ENCODE results near the gene CHAC1.

Gene CHAC1

DNA sequence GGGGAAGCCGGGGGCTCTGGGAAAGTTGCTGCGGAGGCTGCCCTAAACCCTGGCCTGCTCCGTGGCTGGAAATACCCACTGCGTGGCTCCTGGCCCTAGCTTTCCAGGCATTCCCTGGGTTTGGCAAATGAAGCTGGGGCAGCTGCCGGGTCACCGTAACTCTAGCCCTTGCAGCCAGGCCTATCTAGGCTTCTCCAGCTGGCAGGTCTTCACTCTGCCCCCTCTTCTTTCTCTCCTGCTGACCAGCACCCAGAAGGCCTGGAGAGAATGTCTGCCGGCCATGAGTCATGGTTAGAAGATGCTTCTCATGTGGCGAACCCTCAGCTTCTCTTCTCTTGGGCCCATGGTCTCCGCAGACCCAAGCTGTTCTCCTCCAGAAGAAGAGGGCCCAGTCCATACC lies 29.7 kb upstream of the CHAC1 start:
- in situ Hi-C loops (cut with MboI; ENCODE audit: low sequenced_read_pairs): no loop called here

DNA sequence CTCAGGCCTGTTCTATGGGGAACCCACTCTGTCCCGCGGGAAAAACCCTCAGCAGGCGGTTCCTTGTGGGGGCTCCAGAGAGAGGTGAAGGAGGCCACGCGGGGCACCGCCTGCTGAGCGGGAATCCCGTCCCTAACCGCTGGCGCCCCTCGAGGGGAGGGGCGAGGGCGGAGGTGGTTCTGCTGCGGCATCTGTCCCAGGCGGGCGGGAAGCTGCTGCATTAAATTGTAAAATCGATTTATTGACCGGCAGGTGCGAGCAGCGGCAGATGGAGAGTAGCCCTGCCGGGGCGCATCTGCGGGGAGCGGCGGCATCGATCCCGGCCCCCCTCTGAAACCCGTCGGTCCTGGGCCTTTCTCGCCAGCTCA lies 27.8 kb upstream of the CHAC1 start:
- in situ Hi-C loops (cut with MboI; ENCODE audit: low sequenced_read_pairs): no loop called here

DNA sequence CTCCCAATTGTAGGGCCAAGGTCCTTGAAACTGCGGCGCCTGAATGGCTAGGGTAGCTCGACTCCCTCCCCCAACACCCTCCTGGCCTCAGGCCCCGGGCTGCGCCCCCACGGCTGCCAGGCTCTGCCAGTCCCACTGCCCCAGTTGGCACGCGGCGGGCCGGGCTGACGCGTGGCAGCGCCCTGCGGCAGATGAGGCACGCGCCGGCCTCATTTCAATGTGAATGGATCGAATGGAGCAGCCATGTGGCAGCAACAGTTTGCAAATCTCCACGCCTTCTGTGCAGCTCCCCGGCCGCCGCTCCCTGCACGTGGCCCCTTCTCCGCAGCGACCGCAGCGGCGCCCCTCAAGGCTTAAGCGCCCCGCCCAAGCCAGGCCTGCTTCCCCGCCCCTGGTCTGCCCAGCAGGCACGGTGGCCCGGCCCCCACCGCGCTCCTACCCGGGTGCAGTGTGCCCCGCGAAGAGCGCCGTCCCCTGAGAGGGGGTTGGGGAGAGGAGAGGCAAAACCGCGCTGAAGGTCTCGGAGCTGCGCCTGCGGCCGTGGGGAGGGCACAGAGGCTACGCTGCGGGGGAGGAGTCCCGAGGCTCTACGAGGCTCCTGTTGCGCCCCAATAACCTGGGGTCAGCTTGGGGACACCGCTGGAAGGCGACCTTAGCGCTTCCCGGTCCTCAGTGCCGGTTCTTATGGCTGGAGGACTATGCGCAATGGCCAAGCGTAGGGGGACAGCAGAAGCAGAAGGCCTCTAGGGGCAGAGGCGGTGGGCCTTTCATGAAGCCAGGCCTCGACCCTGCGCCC lies 27.2 kb upstream of the CHAC1 start:
- in situ Hi-C loops (cut with MboI; ENCODE audit: low sequenced_read_pairs): no loop called here

DNA sequence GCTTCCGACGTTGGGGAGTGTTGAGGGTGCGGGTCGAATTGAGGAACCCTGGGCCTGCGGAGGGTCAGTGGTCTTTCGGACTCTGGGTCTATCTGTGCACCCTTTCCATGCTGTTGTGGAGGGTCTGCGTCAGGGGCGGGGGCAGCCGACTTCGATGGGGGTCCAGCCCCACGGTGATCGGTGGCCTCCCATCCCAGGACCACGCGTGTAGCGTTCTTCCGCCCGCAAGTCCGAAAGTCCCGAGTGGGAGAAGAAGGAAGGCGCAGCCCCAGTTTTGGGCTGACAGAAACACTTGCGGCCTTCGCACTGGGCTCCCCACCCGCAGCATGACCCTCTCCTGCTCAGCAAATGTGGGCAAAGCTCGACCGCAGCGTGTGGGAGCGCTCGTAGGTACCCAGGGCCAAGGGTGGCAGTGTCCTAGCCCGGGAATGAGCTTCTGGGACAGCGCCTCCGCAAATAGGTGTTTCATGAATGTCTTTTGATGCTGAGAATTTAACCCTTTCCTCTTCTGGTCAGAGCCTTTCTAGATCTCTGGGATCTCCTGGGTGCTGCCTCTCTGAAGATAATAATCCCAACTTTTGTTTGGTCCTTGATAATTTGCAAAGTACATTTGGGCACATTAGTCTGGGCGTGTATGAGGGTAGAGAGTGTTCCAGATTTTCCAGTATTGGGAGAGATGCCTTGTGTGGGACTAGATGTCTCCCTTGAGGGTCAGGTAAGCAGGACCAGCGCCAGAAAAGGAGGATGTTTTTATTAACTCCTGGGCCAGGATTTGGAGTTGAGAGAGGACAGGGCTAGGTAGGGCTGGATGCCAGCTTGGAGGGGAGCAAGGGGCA lies 26.4 kb upstream of the CHAC1 start:
- in situ Hi-C loops (cut with MboI; ENCODE audit: low sequenced_read_pairs): no loop called here

DNA sequence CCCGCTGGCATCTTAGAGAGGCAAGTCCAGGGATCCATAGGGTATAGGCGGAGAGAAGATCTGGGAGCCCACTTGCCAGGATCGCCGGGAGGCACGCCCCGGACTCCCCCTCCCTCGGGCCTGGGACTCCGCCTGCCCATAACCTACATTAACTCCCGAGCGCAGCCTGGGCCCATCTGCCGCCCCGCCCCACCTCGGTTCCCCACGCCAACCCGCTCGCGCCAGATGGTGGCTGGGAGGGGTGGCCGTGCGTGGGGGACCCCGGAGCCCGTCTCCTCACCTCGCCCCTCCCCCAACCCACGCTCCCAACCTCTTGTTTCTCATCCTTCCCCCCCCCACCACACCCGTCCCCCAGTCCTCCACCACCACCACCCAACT lies 25.8 kb upstream of the CHAC1 start:
- in situ Hi-C loops (cut with MboI; ENCODE audit: low sequenced_read_pairs): no loop called here

DNA sequence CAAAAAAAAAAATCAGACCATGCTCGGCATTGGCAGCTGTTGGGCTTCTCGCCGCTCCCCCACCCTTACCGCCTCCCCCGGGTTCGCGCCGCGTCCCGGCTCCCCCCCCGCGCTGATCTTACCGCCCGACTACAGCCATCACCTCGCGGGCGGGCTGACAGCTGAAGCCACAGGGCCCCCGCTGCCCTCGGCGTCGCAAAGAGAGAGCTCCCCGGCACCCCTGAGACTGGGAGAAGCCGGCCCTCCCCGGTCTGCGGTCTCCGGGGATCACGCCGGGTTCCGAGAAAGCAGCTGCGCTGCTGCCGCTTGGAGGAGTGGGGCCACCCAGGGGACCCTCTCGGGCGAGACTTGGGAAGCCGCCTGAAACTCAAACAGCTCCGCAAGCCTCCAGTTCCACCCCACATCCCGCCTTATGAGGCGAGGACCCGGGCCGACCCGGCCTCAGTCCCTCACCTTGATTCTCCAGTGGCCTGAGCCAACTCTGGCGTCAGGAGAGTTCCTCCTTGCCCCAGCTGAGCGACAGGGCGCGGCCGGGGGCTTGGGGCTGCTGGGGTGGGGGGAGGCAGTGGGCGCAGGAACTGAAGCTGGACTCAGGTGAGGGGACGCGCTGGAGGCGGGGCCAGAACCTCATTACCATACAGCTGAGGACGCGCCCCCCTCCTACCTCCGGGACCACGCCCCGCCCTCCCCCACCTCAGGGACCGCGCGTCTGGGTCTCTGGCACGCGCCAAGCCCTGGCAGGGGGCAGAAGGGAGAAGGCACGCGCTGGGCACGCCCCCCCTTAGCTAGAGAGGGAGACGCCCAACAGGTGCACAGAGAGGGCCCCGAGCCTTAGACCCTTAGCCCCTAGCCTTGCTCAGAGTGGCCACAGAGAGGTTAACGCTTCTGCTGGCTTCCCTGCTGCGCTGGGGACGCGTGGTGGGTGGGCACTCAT lies 25.1 kb upstream of the CHAC1 start:
- in situ Hi-C loops (cut with MboI; ENCODE audit: low sequenced_read_pairs): no loop called here

DNA sequence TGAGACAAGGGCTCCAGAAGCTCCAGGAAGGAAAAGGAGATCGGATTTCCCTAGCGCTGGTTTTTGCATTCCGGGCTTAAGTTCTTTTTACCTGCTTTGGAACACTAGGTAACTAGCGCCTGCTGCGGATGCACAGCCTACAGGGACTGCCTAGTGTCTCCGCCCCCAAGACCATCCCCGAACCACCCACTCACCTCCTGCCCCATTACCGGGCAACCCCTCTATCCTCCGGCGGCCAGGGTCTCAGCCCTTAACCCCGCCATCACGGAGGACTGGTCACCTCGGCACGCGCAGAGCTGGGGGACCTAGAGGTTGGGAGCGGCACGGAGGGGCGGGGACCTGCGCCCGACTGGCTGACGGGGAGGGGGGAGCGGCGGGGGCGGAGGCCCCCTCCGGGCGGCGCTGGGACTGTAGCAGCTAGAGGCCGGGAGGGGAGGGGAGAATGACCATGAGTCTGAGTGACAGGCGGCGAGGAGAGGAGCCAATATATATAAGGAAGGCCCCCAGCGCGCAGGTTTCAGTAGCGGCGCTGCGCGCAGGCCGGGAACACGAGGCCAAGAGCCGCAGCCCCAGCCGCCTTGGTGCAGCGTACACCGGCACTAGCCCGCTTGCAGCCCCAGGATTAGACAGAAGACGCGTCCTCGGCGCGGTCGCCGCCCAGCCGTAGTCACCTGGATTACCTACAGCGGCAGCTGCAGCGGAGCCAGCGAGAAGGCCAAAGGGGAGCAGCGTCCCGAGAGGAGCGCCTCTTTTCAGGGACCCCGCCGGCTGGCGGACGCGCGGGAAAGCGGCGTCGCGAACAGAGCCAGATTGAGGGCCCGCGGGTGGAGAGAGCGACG lies 24.2 kb upstream of the CHAC1 start, which contains the start of gene DLL4:
TSS of gene DLL4 (plus strand) at position 520 of the 839 bp plus-strand sequence. CDS start 329 bp downstream, outside the sequence.
- in situ Hi-C loops (cut with MboI; ENCODE audit: low sequenced_read_pairs): no loop called here

DNA sequence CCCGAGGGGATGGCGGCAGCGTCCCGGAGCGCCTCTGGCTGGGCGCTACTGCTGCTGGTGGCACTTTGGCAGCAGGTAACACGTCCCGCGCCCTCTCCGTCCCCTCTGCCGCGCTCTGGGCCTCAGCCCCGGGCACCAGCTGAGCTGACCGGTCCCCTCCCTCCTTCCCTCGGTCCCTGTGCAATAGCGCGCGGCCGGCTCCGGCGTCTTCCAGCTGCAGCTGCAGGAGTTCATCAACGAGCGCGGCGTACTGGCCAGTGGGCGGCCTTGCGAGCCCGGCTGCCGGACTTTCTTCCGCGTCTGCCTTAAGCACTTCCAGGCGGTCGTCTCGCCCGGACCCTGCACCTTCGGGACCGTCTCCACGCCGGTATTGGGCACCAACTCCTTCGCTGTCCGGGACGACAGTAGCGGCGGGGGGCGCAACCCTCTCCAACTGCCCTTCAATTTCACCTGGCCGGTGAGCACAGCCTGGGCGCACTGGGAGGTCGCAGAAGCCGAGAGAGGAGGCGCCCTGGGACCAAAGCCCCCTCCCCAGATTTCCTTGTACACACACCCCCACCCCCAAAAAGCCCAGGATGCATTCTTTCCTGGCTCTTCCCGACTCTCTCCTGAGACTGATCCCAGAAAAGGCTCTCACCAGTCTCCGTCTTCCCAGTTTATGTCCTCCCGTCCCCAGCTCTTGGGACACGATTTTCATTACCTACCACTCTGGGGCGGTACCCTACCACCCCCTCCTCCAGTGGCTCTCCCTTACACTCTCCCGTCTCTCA lies 23.4 kb upstream of the CHAC1 start:
- in situ Hi-C loops (cut with MboI; ENCODE audit: low sequenced_read_pairs): no loop called here

DNA sequence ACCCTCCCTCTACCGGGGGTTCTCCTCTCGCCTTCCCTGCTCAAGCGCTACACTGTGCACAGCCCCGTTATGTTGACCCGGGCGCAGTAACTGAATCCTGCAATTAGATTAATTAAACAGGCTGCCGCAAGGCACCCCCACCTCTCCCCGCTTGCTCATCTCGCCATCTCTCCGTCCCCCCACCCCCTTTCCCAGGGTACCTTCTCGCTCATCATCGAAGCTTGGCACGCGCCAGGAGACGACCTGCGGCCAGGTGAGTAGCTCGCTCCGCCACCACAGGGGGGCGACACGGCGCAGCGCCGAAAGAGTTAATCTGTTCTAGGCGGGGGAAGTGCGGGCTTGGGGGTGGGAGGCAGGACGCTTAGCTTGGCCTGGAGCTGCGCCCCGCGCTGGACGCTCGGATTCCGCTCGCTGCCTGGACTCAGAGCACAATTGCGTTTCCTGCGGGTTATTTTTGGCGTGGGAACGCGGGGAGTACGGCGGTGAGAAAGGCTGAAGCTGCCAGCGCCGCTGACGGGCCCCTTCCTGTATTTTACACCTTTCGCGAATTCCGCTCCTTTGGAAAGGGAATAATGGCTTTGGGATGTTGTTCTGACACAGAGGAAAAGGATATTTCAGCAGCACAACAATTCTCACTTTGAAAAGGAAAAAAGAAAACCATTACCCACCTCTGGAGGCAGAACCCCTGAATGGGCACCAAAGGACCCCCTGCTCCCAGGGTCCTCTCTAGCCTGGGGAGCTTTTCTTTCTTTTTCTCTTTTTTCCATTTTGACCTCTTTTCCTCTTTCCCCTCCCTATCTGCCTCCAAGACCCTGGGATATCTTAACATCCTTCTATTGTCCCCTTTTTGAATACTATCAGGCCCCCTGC lies 22.6 kb upstream of the CHAC1 start:
- in situ Hi-C loops (cut with MboI; ENCODE audit: low sequenced_read_pairs): no loop called here

DNA sequence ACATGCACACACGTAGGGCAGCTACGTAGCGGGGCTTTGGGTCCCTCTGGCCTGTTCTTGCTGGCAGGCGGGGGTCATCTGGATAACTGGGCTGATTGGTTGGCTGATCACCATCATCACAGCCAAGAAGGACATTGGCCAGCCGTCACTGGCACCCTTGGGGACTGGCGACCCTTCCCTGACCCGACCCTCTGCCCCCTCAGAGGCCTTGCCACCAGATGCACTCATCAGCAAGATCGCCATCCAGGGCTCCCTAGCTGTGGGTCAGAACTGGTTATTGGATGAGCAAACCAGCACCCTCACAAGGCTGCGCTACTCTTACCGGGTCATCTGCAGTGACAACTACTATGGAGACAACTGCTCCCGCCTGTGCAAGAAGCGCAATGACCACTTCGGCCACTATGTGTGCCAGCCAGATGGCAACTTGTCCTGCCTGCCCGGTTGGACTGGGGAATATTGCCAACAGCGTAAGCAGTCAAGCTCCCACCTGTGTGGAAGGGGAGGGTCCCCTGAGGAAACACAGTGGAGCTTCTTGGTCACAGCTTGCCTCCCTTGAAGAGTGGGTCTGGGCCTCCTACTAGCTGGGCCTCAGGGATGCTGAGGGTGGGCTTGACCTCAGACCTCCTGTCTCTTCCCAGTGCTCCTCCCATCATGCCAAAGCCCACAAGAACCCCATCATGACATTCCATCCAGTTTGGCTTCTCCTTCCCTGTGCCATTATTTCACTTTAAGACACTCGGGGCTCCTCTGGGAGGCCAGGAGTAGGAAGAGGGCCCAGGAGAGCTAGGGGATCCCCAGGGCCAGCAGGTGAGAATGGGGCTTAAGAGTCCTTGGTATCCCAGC lies 21.8 kb upstream of the CHAC1 start:
- in situ Hi-C loops (cut with MboI; ENCODE audit: low sequenced_read_pairs): no loop called here

DNA sequence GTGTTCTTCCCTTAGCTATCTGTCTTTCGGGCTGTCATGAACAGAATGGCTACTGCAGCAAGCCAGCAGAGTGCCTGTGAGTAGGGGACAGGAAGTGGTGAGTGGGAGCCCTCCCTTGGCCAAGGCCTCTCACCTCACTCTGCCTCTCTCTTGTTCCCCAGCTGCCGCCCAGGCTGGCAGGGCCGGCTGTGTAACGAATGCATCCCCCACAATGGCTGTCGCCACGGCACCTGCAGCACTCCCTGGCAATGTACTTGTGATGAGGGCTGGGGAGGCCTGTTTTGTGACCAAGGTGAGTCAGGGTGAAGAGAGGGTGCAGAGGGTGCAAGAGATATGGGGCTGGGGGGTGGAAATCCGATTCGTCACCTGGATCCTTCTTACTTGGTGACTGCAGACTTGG lies 21.1 kb upstream of the CHAC1 start:
- in situ Hi-C loops (cut with MboI; ENCODE audit: low sequenced_read_pairs): no loop called here

DNA sequence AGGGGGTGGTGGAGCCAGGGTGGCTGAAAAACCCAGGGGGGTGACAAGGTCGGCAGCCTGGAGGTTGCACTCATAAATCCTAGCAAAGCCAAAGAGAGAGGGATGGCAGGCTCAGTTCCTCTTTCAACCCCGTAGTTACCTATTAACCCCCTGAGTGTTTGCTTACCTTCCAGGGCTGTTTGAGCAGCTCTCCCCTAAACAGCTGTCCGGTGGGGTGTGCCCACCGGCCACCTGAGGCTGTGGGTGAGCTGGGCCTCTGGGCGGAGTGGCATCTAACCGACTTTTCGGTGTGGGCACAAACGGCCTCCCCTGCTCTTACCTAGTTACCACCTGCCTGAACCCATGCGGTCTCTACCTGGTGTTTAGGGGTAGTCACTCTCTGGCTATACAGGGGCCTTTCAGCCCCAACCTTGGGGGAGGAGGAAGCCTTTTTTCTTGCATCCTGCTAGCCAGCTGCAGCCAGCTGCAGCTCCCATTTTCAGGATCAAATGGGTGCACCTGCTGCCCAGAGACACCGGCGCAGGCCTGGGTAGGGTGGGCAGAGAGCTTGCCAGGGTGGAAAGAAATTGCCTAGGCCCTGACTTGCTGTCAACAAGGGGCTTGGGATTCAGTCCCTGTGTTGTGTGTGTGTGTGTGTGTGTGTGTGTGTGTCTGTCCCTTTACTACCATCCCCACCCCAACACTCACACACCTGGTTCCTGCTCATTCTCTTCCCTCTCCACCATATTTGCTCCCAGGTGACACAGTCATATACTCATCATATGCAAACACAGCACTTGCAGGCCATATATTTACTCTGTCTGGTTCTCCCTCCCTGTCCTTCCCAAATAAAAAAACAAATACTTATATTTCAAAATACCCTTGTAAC lies 20.4 kb upstream of the CHAC1 start:
- in situ Hi-C loops (cut with MboI; ENCODE audit: low sequenced_read_pairs): no loop called here

DNA sequence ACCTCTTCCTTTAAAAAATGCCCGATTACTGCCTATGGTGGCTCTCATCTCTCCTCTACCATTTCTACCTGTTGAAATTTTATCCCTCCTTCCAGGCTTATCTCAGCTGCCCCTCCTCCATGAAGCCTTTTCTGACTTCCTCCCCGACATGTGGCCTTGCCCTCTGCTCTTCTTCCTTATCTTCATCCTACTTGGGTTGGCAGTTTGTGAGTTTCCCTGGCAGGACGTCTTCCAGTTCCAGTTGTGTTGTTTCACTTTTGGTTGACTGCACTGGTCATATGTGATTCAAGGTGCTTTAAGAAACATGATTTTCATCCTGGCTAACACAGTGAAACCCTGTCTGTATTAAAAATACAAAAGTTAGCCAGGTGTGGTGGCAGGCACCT lies 19.8 kb upstream of the CHAC1 start:
- in situ Hi-C loops (cut with MboI; ENCODE audit: low sequenced_read_pairs): no loop called here

DNA sequence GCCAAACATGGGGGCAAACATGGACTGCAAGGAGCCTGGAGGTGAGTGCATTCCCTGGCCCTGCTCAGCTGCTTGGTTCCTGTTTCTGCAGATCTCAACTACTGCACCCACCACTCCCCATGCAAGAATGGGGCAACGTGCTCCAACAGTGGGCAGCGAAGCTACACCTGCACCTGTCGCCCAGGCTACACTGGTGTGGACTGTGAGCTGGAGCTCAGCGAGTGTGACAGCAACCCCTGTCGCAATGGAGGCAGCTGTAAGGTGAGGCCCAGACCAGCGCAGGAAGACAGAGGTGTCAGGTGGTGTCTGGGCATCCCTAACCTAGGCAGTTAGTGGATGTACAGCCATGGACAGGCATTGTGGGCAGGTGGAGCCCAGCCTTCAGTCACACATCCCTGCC lies 18.8 kb upstream of the CHAC1 start:
- in situ Hi-C loops (cut with MboI; ENCODE audit: low sequenced_read_pairs): no loop called here

DNA sequence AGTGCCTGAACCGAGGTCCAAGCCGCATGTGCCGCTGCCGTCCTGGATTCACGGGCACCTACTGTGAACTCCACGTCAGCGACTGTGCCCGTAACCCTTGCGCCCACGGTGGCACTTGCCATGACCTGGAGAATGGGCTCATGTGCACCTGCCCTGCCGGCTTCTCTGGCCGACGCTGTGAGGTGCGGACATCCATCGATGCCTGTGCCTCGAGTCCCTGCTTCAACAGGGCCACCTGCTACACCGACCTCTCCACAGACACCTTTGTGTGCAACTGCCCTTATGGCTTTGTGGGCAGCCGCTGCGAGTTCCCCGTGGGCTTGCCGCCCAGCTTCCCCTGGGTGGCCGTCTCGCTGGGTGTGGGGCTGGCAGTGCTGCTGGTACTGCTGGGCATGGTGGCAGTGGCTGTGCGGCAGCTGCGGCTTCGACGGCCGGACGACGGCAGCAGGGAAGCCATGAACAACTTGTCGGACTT lies 17.0 kb upstream of the CHAC1 start:
- in situ Hi-C loops (cut with MboI; ENCODE audit: low sequenced_read_pairs): no loop called here

Measured in HL-60/S4 treated with phorbol 12-myristate 13-acetate at 8.2 ng/mL for 4 days and 3 days (cell line).